Kidney (tissue), 14 donors: ENCODE data around the gene FAM221A. TPM values are rescaled to one million over a fixed set of nuclear protein-coding genes. Genes with fewer than 3 reads are reported as not detected.
"Not testable (repeated sequence)": the region's sequence is repeated elsewhere in the genome, so short reads cannot be mapped to it uniquely, and the experiment has no call there.

ENCODE experiments used
- DNase-seq, 5 donors: peaks; one replicate each; pipeline ENCODE4 v3.0.0-alpha.2; 2013 to 2020
- FAIRE-seq: peaks from 2 replicates; lab custom pipeline; 2012; peaks lifted over from hg19 to GRCh38; lab: Jason Lieb, UNC
- H3K27ac ChIP-seq, 2 donors: one replicate each; pipeline ENCODE4 v1.7.0; 2013; ENCODE audit warnings: low read depth in 2 of 2, low read length in 2 of 2, inconsistent platforms in 1 of 2
- H3K27me3 ChIP-seq: one replicate; pipeline ENCODE4 v1.7.1; 2013; ENCODE audit warnings: low read length, inconsistent platforms; ENCODE audit not compliant: control insufficient read depth, insufficient read depth
- H3K36me3 ChIP-seq, 3 donors: one replicate each; pipeline versions ENCODE4 v1.7.0 to v1.7.1; 2013; ENCODE audit warnings: low read length in 3 of 3, control low read depth in 1 of 3, inconsistent platforms in 1 of 3; ENCODE audit not compliant: insufficient read depth in 3 of 3, control insufficient read depth in 2 of 3
- H3K4me1 ChIP-seq, 3 donors: one replicate each; pipeline versions ENCODE4 v1.7.0 to v1.7.1; 2013; ENCODE audit warnings: low read length in 3 of 3, inconsistent platforms in 1 of 3, low read depth in 1 of 3; ENCODE audit not compliant: control insufficient read depth in 2 of 3, insufficient read depth in 2 of 3
- H3K4me3 ChIP-seq, 3 donors: one replicate each; pipeline versions ENCODE4 v1.7.0 to v1.8.1; 2013; ENCODE audit warnings: low read length in 3 of 3, control low read depth in 1 of 3, inconsistent platforms in 1 of 3
- H3K9ac ChIP-seq, 3 donors: one replicate each; pipeline versions ENCODE4 v1.7.0 to v1.7.1; 2013; ENCODE audit warnings: low read length in 3 of 3, control low read depth in 1 of 3, inconsistent platforms in 1 of 3
- H3K9me3 ChIP-seq, 3 donors: one replicate each; pipeline versions ENCODE4 v1.7.0 to v1.7.1; 2013; ENCODE audit warnings: low read length in 3 of 3, control low read depth in 1 of 3, inconsistent platforms in 1 of 3; ENCODE audit not compliant: control insufficient read depth in 2 of 3, insufficient read depth in 1 of 3
- CTCF ChIP-seq: IDR thresholded peaks from 3 replicates; pipeline ENCODE4 v1.5.1; 2012; ENCODE audit warnings: mild to moderate bottlenecking, moderate library complexity, borderline replicate concordance; ENCODE audit not compliant: insufficient read depth; ENCODE audit errors: extremely low read depth
- intact Hi-C: fragments of 100-400 bp; cut with DNase I; formaldehyde crosslinking; loops from one replicate; pipeline ENCODE4 v1.11.1; 2022
- polyA plus RNA-seq: library from polyadenylated mRNA; stranded (reverse); fragments of 350-450 nt; fragmentation: Illumina TruSeq; extraction: RNeasy Lipid Tissue Mini Kit (QIAGEN cat#74804); gene quantifications from one replicate; pipeline ENCODE4 v1.2.3, GENCODE V29; 2014; ENCODE audit warnings: low read depth, low replicate concordance; ENCODE audit not compliant: insufficient read depth
- total RNA-seq: library from RNA; stranded (reverse); fragmentation: NEBNext Ultra II Directional; extraction: Animal tissue kit (Norgen Biotek cat#: 25700); gene quantifications from one replicate; pipeline ENCODE4 v1.2.1, GENCODE V29; 2021
- donor health status: control.
- donor health status: control.
- donor health status: control.
- donor health status: control.
- donor health status: control.
- donor health status: DM: yes; HTN: yes; CAD: no.
- donor health status: Normal renal cell carcinoma (clear cell type).

Gene FAM221A
- total and polyA plus RNA-seq, 2 donors from 2014 or later = 8.6 to 8.7 TPM

DNA sequence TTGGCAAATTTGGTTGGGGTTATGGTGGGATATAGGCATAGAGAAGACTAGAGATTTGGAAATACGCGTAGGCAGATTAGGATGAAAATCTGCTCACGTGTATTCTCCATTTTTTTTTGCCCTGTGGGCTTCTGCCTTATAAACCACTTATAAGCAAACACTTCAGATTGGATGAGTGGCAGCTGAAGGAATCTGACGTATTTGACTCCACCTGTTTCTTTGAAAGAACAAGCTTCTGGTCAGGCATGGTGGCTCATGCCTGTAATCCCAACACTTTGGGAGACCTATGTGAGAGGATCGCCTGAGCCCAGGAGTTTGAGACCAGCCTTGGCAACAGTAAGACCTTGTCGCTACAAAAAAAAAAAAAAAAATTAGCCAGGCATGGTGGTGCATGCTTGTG is 35.1 kb downstream of the FAM221A start:
- no peak for DNase-seq

GRCh38 chr7:23717788-23718187 is 37.8 kb downstream of the FAM221A start:
- DNase-seq (no peak), FAIRE-seq (no peak)
- Histone ChIP-seq H3K27me3 (no peaks in the 10 kb centered on the region), H3K4me3 (no peak overlapping the region), H3K27ac (no peak overlapping the region), H3K4me1 (no peaks in the 10 kb centered on the region), H3K9ac (no peak overlapping the region), H3K9me3 (no peaks in the 10 kb centered on the region), H3K36me3 (no peaks in the 10 kb centered on the region)
- intact Hi-C loops = no loop called here
- TF ChIP-seq CTCF = no peak

More for the DNA sequence above, 35.1 kb downstream of the FAM221A start:
- no peaks in the 10 kb centered on the region for H3K9me3 ChIP-seq
- no peak overlapping the region for H3K4me3 ChIP-seq
- H3K9ac ChIP-seq = no peak overlapping the region
- TF ChIP-seq CTCF = no peak
- no peaks in the 10 kb centered on the region for H3K36me3 ChIP-seq
- H3K27ac ChIP-seq = no peak overlapping the region
- intact Hi-C loops = no loop called here
- no peaks in the 10 kb centered on the region for H3K27me3 ChIP-seq
- no peaks in the 10 kb centered on the region for H3K4me1 ChIP-seq
- FAIRE-seq = no peak

GRCh38 chr7:23721456-23721855 is 41.5 kb downstream of the FAM221A start:
- H3K9ac ChIP-seq = no peak overlapping the region
- H3K4me3 ChIP-seq = no peak overlapping the region
- H3K36me3 ChIP-seq = no peaks in the 10 kb centered on the region
- no peaks in the 10 kb centered on the region for H3K4me1 ChIP-seq
- H3K27me3 ChIP-seq = no peaks in the 10 kb centered on the region
- FAIRE-seq (no peak), DNase-seq (no peak)
- TF ChIP-seq CTCF = no peak
- intact Hi-C loops = no loop called here
- H3K9me3 ChIP-seq = no peaks in the 10 kb centered on the region
- H3K27ac ChIP-seq = no peak overlapping the region

- FAIRE-seq, H3K27me3 ChIP-seq, H3K4me1 ChIP-seq, H3K4me3 ChIP-seq, H3K9me3 ChIP-seq, H3K36me3 ChIP-seq, intact Hi-C loops, H3K27ac ChIP-seq, H3K9ac ChIP-seq, DNase-seq: not testable (repeated sequence)
Measured at GRCh38 chr7:23722587-23723216, 42.7 kb downstream of the FAM221A start.

DNA sequence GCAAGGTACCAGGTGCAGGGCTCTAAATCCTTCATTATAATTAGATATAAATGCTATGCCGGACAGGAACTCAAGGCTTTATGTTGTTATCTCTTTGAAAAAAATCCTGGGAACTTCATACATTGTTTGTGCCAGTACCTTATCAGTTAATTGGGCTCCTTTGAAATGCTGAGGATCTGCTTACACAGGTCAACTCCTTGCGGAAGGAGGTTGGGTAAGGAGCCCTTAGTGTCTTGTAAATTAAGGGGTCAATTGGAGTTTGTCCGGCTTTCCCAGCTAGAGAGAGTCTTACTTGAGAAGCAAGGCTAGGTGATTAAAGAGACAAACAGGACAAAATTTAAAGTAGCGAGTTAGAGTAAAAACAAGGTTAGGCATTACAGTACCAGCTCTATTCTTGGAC is 44.1 kb downstream of the FAM221A start:
- H3K36me3 ChIP-seq, H3K4me1 ChIP-seq, intact Hi-C loops, H3K9me3 ChIP-seq, H3K4me3 ChIP-seq, H3K27me3 ChIP-seq, FAIRE-seq, H3K27ac ChIP-seq, H3K9ac ChIP-seq: not testable (repeated sequence)
- DNase-seq = peak in 3 of 5 donors; percentile 17 to 39 (median 35)
